Stimulated activated naive B cell treated with anti-CD40 and anti-IgM and Interleukin-4, amounts not matched to agents 10 μg/mL and 1 μg/mL and 100 μg/mL, for 72 hours (primary cell): Measurements from ENCODE around the gene FARSA.
"Not testable (repeated sequence)": the region's sequence is repeated elsewhere in the genome, so short reads cannot be mapped to it uniquely, and the experiment has no call there.

Source experiments
- ATAC-seq, 2 donors: fragments of 150-1000 bp; cut with Tn5 transposase; replicated peaks; 2 replicates each; pipeline ENCODE4 v1.10.0; 2021; ENCODE audit warnings: moderate library complexity in 1 of 2
- DNase-seq: peaks from one replicate; pipeline ENCODE4 v3.0.0; 2021
- H3K27ac Mint-ChIP-seq: one replicate; pipeline ENCODE4 v1.8.0; 2022; ENCODE audit warnings: mild to moderate bottlenecking, mixed read lengths
- H3K27me3 Mint-ChIP-seq, 2 donors: one replicate each; pipeline ENCODE4 v1.8.0; 2022; ENCODE audit warnings: mixed read lengths in 2 of 2
- H3K36me3 Mint-ChIP-seq, 2 donors: one replicate each; pipeline ENCODE4 v1.8.0; 2022; ENCODE audit warnings: mixed read lengths in 2 of 2, mild to moderate bottlenecking in 1 of 2
- H3K4me1 Mint-ChIP-seq, 2 donors: one replicate each; pipeline ENCODE4 v1.8.0; 2022; ENCODE audit warnings: mixed read lengths in 2 of 2, mild to moderate bottlenecking in 1 of 2
- H3K4me3 Mint-ChIP-seq, 2 donors: one replicate each; pipeline ENCODE4 v1.8.0; 2022; ENCODE audit warnings: mild to moderate bottlenecking in 2 of 2, mixed read lengths in 2 of 2, moderate library complexity in 1 of 2
- H3K9me3 Mint-ChIP-seq, 2 donors: one replicate each; pipeline ENCODE4 v1.8.0; 2022; ENCODE audit warnings: mixed read lengths in 2 of 2, mild to moderate bottlenecking in 1 of 2

Gene FARSA

DNA sequence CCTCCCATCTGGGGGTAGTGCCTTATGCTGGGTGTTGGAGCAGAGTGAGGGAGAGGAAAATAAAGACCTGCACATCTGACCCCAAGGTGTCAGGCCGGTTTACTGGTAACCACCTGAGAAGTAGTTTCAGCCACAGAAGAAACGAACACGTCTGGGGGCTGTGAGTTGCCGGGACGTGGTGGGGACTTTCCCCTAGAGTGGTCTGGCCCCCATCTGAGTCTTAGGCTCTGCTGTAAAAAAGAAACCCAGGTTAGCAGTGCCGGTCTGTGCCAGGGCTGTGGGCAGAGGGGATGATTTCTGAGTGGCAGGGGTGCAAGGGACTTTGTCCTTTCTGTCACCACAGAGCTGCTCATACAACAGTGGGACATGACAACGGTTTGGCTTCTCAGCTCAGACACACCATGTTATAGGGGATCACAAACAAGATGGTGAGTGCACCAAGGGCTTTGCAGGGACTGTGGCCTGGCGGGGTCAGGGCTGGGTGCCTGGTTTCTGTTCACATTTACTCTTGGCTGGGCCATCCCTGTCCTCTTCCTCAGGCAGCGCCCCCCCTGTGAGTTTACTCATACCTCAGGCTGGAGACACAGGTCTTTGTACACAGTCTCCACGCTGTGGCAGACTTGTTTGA, 33.5 kb downstream of the FARSA start:
- Mint-ChIP-seq H3K4me1 (peaks cover 0 to 5% of the 10 kb centered on the region in 2 donors), H3K9me3 (no peaks in the 10 kb centered on the region), H3K36me3 (peaks cover 29 to 38% of the 10 kb centered on the region in 2 donors), H3K27ac (no peak overlapping the region), H3K4me3 (no peak overlapping the region), H3K27me3 (no peaks in the 10 kb centered on the region)
- ATAC-seq (peak; percentile 56 to 81), DNase-seq (no peak)

DNA sequence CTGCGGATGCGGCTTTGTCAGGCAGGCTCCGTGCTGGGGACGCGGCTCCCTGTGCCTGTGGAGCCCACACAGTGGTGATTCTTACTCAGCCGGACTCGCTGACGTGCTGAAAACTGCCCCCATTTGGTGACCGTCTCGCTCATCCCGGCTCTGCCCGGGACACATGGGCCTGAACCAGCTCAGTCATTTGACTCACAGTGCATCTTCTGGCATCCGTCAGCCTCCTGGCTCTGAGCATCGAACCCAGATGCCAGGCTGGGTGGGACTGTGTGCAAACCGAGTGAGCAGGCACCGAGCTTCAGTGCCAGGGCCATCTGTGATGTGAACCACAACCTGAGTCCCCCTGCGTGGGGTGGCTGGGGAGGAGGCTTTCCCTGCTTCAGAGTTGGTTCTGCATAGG, 37.1 kb downstream of the FARSA start:
- Mint-ChIP-seq H3K27ac (no peak overlapping the region), H3K4me1 (peaks cover 6 to 20% of the 10 kb centered on the region in 2 donors), H3K9me3 (no peaks in the 10 kb centered on the region), H3K27me3 (no peaks in the 10 kb centered on the region), H3K4me3 (no peak overlapping the region), H3K36me3 (peaks cover 37 to 62% of the 10 kb centered on the region in 2 donors)
- no peak for ATAC-seq
- no peak for DNase-seq

DNA sequence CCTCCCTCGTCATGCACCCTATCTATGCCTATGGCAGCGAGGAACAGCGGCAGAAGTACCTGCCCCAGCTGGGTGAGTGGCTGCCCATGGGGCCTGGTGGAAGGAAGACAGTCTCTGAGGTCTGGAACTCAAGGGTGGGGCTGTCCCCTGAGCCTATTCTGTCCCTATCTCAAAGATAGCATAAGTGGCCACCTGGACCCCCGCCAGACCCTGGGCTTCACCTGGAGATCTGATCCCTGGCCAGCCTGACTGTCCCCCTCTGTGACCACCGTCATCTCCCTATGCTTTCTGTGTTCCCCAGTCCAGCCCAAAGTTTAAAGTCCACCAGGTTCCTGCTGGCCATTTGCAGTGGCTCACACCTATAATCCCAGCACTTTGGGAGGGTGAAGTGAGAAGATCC, 39.9 kb downstream of the FARSA start:
- H3K9me3 Mint-ChIP-seq, result no peaks in the 10 kb centered on the region
- no peaks in the 10 kb centered on the region for H3K27me3 Mint-ChIP-seq
- no peak overlapping the region for H3K27ac Mint-ChIP-seq
- DNase-seq (no peak), ATAC-seq (no peak)
- H3K4me1 Mint-ChIP-seq, result peaks cover 15 to 29% of the 10 kb centered on the region in 2 donors
- H3K4me3 Mint-ChIP-seq, result peak overlapping the region in 1 of 2 donors; percentile 25
- peaks cover 31 to 49% of the 10 kb centered on the region in 2 donors for H3K36me3 Mint-ChIP-seq

DNA sequence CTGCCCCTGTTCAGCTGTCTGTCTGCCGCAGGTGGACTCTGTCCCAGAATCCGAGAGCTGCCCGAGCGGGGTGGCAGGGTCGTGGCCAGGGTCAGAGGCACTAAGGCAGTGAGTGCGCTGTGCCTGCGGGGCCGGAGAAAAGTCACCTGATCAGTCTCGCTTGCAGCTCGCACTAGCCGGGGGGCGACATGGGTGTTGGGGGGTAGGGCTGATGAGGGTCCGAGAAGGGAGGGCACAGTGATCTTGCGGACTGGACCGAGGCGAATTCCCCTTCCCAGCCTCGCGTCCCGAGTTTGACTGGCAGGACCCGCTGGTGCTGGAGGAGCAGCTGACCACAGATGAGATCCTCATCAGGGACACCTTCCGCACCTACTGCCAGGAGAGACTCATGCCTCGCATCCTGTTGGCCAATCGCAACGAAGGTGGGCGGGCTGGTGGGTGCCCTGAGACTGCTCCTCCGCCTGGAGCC, 41.9 kb downstream of the FARSA start:
- Mint-ChIP-seq H3K27me3 (no peaks in the 10 kb centered on the region), H3K36me3 (peaks cover 22 to 37% of the 10 kb centered on the region in 2 donors), H3K4me1 (peaks cover 16 to 29% of the 10 kb centered on the region in 2 donors), H3K9me3 (no peaks in the 10 kb centered on the region), H3K27ac (peak overlapping the region; percentile 98), H3K4me3 (peak overlapping the region; percentile 94 to 97)
- ATAC-seq (no peak), DNase-seq (no peak)

DNA sequence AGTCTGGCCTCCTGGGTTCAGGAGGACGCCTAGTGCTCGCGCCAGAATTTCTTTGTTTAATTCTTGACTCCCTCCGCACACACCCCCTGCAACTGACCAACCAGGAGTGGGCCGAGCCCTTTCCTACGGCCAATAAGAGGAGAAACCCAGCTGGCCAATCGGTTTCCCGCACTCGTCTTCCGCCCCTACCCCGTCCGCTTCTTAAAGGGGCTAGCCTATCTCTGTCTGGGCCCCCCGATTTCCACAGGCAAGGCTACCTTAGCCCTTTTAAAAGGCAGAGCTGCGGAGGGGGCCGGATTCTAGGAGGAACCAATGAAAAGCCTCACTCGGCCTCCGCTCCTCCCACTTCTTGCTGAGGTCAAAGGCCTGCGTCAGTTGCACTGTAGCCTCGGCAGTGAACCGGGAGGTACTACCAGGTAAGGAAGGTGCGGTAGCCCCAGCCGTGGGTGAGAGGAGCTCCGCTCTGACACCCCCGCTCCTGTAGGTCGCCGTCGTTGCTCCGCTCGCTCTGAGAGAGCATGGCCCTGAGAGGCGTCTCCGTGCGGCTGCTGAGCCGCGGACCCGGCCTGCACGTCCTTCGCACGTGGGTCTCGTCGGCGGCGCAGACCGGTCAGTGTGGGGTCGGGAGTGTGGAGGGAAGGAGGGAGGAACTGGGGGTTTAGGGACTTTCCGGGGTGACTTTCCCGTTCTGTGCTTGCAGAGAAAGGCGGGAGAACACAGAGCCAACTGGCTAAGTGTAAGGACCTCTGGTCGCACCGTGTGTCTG, 42.5 kb downstream of the FARSA start, which contains the start of gene GCDH:
Gene GCDH (plus strand): TSS at position 374 of the 766 bp plus-strand sequence. CDS start 145 bp downstream, at position 519.
- DNase-seq, result peak; percentile 98
- H3K27ac Mint-ChIP-seq, result peak within 1 kb of the TSS; percentile 98

DNA sequence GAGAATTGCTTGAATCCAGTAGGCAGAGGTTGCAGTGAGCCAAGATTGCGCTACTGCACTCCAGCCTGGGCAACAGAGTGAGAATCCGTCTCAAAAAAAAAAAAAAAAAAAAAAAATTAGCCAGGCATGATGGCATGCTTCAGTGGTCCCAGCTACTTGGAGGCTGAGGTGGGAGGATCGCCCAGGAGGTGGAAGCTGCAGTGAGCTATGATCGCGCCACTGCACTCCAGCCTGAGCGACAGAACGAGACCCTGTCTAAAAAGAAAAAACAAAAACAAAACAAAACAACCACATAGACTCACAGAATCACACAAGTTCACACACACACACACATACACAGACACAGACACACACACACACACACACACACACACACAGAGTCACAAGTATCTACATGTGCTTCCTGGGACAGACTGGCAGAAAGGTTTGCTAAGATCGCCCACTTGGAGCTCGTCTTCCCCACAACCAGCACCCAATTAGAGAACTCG, 43.2 kb downstream of the FARSA start:
- Mint-ChIP-seq H3K4me3 (peak overlapping the region; percentile 94 to 97), H3K4me1 (peaks cover 19 to 29% of the 10 kb centered on the region in 2 donors), H3K36me3 (peaks cover 15 to 32% of the 10 kb centered on the region in 2 donors), H3K27ac (peak overlapping the region; percentile 98)
- ATAC-seq, H3K9me3 Mint-ChIP-seq, DNase-seq, H3K27me3 Mint-ChIP-seq: not testable (repeated sequence)

More for the DNA sequence above, 42.5 kb downstream of the FARSA start, which contains the start of gene GCDH:
- Mint-ChIP-seq H3K4me1 (peaks cover 19 to 29% of the 10 kb centered on the region in 2 donors), H3K9me3 (no peaks in the 10 kb centered on the region), H3K36me3 (peaks cover 18 to 34% of the 10 kb centered on the region in 2 donors), H3K4me3 (peak within 1 kb of the TSS; percentile 94 to 97), H3K27me3 (no peaks in the 10 kb centered on the region)
- peak; percentile 95 to 97 for ATAC-seq

DNA sequence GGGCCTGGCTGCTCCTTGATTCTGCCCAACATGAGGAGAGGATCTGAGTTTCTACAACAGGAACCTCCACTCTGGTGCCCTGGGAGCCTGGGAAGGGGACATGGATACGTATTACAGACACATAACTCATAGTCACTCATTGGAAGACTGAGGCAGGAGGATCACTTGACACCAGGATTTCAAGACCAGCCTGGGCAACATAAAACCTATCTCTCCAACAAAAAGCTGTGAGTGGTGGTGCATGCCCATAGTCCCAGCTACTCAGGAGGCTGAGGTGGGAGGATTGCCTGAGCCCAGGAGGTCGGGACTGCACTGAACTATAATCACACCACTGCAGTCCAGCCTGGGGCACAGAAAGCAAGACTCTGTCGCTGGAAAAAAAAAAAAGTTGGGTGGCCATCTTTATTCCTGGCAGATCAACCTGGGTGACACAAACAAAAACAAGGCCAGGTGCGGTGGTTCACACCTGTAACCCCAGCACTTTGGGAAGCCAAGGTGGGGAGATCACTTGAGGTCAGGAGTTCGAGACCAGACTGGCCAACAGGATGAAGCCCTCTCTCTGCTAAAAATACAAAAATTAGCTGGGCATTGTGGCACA, 45.4 kb downstream of the FARSA start:
- Mint-ChIP-seq H3K4me1 (peaks cover 24 to 34% of the 10 kb centered on the region in 2 donors), H3K36me3 (peaks cover 3 to 14% of the 10 kb centered on the region in 2 donors), H3K27me3 (no peaks in the 10 kb centered on the region), H3K9me3 (no peaks in the 10 kb centered on the region), H3K4me3 (no peak overlapping the region), H3K27ac (no peak overlapping the region)
- ATAC-seq, result no peak
- no peak for DNase-seq

DNA sequence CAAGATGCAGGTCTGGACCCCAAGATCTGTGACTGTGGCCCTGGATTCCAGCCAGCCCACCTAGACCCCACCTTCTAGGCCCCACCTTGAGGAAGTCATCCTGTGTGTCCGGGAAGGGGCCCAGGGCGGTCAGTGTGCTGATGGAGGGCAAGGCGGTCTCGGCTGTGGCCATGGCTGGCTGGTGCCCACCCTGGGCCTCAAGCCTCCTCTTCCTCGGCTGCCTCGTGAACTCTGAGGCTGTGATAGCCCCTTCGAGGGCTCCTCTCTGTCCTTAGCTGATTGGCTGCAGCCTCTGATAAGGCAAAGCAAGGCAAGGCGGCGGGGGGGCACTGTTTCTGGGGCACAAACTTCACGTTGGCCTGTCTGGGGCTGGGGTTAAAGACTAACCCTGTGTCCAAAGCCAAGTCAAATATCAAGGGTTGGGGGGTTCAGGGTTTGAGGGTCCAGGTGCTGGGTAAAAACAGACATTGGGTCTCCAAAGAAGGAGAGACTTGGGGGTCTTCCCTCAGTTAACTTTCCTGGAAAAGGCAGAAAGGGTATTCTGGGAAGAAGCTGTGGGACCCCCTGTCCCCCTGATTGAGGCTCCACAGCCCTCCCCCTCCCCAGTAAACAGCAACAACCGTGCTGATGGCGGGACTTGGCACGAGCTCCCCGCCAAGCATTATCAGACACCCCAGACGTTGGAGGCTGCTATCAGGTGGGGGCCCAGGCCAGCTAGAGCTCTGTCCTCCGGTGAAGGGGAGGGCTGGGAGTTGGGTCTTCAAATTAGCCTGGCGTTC, 46.4 kb downstream of the FARSA start, which contains the start of gene KLF1:
Gene KLF1 (minus strand): TSS at position 233 of the 779 bp plus-strand sequence. CDS start 61 bp downstream, at position 172.
- H3K27ac Mint-ChIP-seq, result peak within 1 kb of the TSS; percentile 62
- peaks cover 26 to 35% of the 10 kb centered on the region in 2 donors for H3K4me1 Mint-ChIP-seq
- peaks cover 3 to 12% of the 10 kb centered on the region in 2 donors for H3K36me3 Mint-ChIP-seq
- no peaks in the 10 kb centered on the region for H3K27me3 Mint-ChIP-seq
- H3K9me3 Mint-ChIP-seq, result no peaks in the 10 kb centered on the region
- DNase-seq (no peak), ATAC-seq (no peak)
- peak within 1 kb of the TSS; percentile 61 to 74 for H3K4me3 Mint-ChIP-seq

DNA sequence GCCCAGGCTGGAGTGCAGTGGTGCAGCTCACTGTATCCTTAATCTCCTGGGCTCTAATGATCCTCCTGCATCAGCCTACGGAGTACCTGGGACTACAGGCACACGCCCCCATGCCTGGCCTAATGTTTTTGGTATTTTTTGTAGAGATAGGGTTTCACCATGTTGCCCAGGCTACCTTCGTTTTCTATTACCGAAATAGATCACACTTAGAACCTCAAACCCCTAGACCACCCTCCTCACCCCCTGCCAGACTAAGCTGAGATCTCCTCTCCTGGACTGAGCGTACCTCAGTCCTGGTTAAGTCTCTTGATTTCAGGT, 46.9 kb downstream of the FARSA start:
- no peak overlapping the region for H3K27ac Mint-ChIP-seq
- no peaks in the 10 kb centered on the region for H3K27me3 Mint-ChIP-seq
- ATAC-seq (no peak), DNase-seq (no peak)
- peaks cover 25 to 34% of the 10 kb centered on the region in 2 donors for H3K4me1 Mint-ChIP-seq
- peaks cover 3 to 9% of the 10 kb centered on the region in 2 donors for H3K36me3 Mint-ChIP-seq
- no peaks in the 10 kb centered on the region for H3K9me3 Mint-ChIP-seq
- H3K4me3 Mint-ChIP-seq, result peak overlapping the region; percentile 61 to 74

DNA sequence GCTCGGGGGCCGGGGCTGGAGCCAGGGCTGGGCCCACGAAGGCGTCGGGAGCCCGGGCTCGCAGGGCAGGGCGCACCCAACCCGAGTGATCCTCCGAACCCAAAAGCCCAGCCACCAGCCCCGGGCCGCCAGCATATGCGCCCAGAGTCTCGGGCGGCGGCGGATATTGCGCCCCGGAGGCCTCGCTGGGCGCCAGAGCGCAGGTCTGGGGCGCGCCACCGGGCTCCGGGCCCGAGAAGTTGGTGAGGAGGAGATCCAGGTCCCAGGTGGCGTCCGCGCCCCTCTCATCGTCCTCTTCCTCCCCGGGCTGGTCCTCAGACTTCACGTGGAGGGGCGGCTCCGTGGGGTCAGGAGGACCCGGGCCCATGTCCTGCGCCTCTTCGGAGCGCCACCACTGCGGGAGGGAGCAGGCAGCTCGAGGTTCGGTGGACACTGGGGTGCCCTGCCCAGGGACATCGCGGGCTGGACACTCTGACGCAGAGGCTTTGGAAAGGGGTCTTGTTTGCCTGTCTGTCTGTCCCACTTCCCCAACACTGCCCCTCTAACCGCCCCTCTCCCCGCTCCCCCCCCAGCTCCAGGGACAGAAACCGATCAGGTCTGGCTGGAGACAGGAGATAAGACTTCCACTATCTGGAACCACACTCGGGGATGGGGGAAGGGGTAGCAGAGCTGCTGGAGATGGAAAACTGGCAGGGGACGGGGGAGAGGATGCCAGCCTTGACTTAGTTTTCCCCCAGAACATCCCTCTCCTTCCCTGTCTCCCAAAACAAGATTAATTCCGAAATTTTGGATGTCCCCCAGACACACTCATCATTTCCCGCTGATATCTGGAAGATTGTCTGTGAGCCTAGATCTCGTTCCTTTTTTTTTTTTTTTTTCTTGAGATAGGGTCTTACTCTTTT, 47.5 kb downstream of the FARSA start:
- peak overlapping the region; percentile 61 to 74 for H3K4me3 Mint-ChIP-seq
- no peaks in the 10 kb centered on the region for H3K27me3 Mint-ChIP-seq
- ATAC-seq (peak; percentile 11 to 14), DNase-seq (no peak)
- H3K9me3 Mint-ChIP-seq, result no peaks in the 10 kb centered on the region
- peak overlapping the region; percentile 62 for H3K27ac Mint-ChIP-seq
- H3K36me3 Mint-ChIP-seq, result peaks cover 1 to 4% of the 10 kb centered on the region in 2 donors
- peaks cover 26 to 34% of the 10 kb centered on the region in 2 donors for H3K4me1 Mint-ChIP-seq

DNA sequence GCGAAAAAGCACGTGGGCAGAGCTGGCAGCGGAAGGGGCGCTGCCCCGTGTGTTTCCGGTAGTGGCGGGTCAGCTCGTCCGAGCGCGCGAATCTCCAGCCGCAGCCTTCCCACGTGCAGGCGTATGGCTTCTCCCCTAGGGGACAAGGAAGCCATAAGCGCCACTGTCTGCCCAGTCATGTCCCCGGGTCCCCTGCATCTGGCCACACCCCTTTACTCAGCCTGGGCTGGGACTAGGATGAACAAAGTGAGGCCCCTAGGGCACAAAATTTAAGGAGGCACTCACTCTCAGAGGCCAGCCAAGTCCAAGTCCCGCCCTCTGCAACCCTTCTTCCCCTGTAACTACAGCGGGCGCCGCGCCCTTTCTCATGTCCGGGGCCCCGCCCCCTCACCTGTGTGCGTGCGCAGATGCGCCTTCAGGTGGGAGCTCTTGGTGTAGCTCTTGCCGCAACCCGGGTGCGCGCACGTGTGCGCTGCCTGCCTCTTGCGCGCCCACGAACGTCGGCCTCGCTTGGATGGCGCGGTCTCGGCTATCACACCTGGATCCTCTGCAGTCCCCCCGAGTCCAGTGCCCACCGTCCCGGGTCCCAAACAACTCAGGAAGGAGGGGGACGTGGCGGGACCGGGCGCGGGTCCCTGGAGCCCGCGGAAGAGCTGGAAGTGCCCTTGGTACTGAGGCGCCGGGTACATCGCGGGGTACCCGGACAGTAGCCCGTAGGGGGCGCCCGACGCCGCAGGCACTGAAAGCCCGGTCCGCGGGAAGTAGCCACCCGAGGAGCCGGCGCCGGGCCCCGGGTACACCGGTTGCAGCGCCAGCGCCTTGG, 48.4 kb downstream of the FARSA start:
- ATAC-seq (peak; percentile 64 to 68), DNase-seq (peak; percentile 83)
- Mint-ChIP-seq H3K9me3 (no peaks in the 10 kb centered on the region), H3K27ac (peak overlapping the region; percentile 93), H3K36me3 (peaks cover 0 to 4% of the 10 kb centered on the region in 2 donors), H3K27me3 (no peaks in the 10 kb centered on the region), H3K4me1 (peaks cover 28 to 34% of the 10 kb centered on the region in 2 donors), H3K4me3 (peak overlapping the region; percentile 87 to 90)

DNA sequence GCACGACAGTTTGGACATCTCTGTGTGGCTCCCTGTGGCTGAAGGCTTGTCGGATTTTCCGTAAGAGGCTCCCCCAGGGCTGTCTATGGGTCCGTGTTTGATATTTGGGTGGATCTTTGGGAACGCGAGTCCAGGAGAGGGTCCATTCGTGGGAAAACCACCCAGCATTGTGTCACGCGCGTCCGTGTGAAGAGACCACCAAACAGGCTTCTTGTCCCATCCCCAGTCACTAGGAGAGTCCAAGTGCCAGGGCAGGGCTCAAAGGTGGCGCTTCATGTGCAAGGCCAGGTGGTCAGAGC, 48.9 kb downstream of the FARSA start:
- Mint-ChIP-seq H3K9me3 (no peaks in the 10 kb centered on the region), H3K27ac (peak overlapping the region; percentile 93), H3K36me3 (peaks cover 0 to 4% of the 10 kb centered on the region in 2 donors), H3K4me3 (peak overlapping the region; percentile 87 to 90), H3K27me3 (no peaks in the 10 kb centered on the region), H3K4me1 (peaks cover 28 to 40% of the 10 kb centered on the region in 2 donors)
- ATAC-seq (no peak), DNase-seq (no peak)
